GM23248 (cell line): Measurements from ENCODE around the gene EDA.

Source experiments
- EZH2 ChIP-seq: fragments of 200-600 bp; sonication (generic); IDR thresholded peaks from 2 replicates; pipeline ENCODE4 v1.6.1; 2018; ENCODE audit warnings: antibody characterized with exemption, mild to moderate bottlenecking; ENCODE audit not compliant: insufficient read depth, poor library complexity, severe bottlenecking
- EZH2phosphoT487 ChIP-seq: fragments of 200-600 bp; sonication (generic); IDR thresholded peaks from 2 replicates; pipeline ENCODE4 v1.6.1; 2018; ENCODE audit warnings: antibody characterized with exemption, moderate library complexity, mild to moderate bottlenecking, low read depth; ENCODE audit not compliant: insufficient read depth

GRCh38 chrX:70033348-70034051 is 417.6 kb downstream of the EDA start:
- TF ChIP-seq EZH2phosphoT487 (no peak), EZH2 (no peak)
